HG02970 (cell line): ENCODE measurements around the gene HDHD2.

Source experiments
- ATAC-seq: cut with Tn5 transposase; IDR thresholded peaks from one replicate; pipeline ENCODE4 v1.9.1; 2021; ENCODE audit warnings: mild to moderate bottlenecking, moderate library complexity, moderate number of reproducible peaks; ENCODE audit not compliant: unreplicated experiment, low FRiP score

The HDHD2 gene

GRCh38 chr18:47075098-47075883 lies 75.0 kb downstream of the HDHD2 start:
- no peak for ATAC-seq

GRCh38 chr18:47067648-47068047 lies 82.7 kb downstream of the HDHD2 start:
- ATAC-seq, result no peak

- no peak for ATAC-seq
These were observed 87.2 kb downstream of the HDHD2 start for GRCh38 chr18:47063096-47063495.

- no peak for ATAC-seq
These were observed 87.8 kb downstream of the HDHD2 start for GRCh38 chr18:47062471-47062870.
